ENCODE results near the gene MYBPHL.

- TF ChIP-seq CTCF (IDR thresholded peaks at IDR 0.05) = no peak
- TF ChIP-seq POLR2A (IDR thresholded peaks at IDR 0.05) = no peak
These were observed 10.0 kb downstream of the MYBPHL start for GRCh38 chr1:109296782-109297181.

All from thyroid gland (tissue), 4 donors.